GM18507 (cell line): ENCODE results near the gene ZNF699.
"Not testable (repeated sequence)": the region's sequence is repeated elsewhere in the genome, so short reads cannot be mapped to it uniquely, and the experiment has no call there.

Experiments used
- DNase-seq: peaks from one replicate; pipeline ENCODE4 v3.0.0; 2011; ENCODE audit warnings: low read depth; ENCODE audit not compliant: insufficient read length; ENCODE audit errors: extremely low spot score
- FAIRE-seq: peaks from 2 replicates; lab custom pipeline; 2011; peaks lifted over from hg19 to GRCh38; lab: Jason Lieb, UNC

ZNF699 gene

GRCh38 chr19:9309139-9309973 is at the start of gene ZNF699:
Gene ZNF699, minus strand, starts transcription at chr19:9309838. Its CDS starts 4,719 bp downstream, at chr19:9305119.
- FAIRE-seq (peak; percentile 95), DNase-seq (peak; percentile 88)

- FAIRE-seq (no peak), DNase-seq (no peak)
Observed at GRCh38 chr19:9354651-9355050, 45.0 kb upstream of the ZNF699 start.

DNA sequence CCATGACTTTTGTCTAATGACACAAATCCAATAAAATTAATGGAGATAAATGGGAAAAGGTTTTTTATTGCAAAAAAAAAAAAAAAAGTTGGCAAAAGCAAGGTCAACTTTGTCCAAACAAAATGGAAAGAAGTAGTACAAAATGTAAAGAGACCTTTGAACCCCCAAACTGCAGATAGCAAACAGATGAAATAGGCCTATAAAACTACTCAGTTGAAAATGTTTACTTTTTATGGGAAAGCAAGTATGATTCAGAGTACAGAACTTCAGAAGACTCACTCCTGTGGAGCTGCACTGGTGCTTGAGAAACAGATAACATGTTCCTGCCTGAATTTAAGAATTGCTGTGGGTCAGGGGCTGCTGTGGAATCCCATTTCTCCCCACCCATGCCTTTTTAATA is 43.4 kb upstream of the ZNF699 start:
- no peak for FAIRE-seq

DNA sequence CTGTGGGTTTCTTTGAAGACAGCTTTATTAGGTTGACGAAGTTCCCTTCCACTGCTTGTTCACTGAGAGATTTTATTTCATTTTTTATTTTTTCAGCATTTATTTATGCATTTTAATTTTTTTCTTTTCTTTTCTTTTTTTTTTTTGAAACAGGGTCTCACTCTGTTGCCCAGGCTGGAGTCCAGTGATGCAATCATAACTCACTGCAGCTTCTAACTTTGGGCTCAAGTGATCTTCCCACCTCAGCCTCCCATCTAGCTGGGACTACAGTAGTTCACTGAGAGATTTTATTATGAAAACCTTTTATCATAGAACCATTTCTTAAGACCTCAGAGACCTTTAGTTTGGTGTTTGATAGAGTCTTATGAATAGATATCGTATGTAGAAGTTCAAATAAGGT is 42.9 kb upstream of the ZNF699 start:
- DNase-seq (no peak), FAIRE-seq (no peak)

More for the DNA sequence above, 43.4 kb upstream of the ZNF699 start:
- DNase-seq = no peak

GRCh38 chr19:9348671-9349070 is 39.0 kb upstream of the ZNF699 start:
- no peak for DNase-seq
- FAIRE-seq = no peak

DNA sequence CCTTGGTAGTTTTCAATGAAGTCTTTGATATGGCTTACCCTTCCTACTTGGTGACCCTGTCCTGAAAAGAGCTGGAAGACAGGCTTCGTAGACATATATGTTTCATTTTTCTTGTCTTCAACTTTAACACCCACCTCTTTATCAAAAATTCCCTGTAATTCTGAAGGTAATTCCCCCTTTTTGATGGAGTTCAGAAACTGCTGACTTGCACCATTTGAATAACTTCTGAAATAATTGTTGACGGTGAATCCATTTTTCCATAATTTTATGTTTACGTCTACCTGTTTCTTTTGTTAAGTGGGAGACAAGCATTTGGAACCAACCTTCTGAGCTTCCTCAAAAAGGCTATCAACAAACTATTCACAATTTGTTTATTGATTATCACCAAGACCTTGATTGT is 38.6 kb upstream of the ZNF699 start:
- FAIRE-seq (no peak), DNase-seq (no peak)

GRCh38 chr19:9345005-9345404 is 35.4 kb upstream of the ZNF699 start:
- no peak for FAIRE-seq
- DNase-seq = no peak

- DNase-seq = no peak
Observed at GRCh38 chr19:9342610-9343304, 33.1 kb upstream of the ZNF699 start.

DNA sequence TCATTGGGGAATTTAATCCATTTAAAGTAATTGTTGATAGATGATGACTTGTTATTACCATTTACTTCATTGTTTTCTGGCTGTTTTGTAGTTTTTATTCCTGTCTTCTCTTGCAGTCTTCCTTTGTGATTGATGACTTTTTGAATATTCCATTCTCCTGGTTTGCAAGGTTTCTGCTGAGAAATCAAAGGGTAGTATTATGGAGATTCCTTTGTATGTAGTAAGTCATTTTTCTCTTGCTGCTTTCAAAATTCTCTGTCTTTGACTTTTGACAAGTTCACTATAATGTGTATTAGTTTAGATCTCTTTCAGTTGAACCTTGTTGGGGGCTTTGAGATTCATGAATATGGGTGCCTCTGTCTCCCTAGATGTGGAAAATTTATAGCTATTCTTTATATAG is 20.4 kb upstream of the ZNF699 start:
- no peak for FAIRE-seq
- DNase-seq = no peak

More at GRCh38 chr19:9342610-9343304, 33.1 kb upstream of the ZNF699 start:
- no peak for FAIRE-seq

- FAIRE-seq = no peak
- DNase-seq = no peak
Observed at GRCh38 chr19:9324584-9324962, 14.9 kb upstream of the ZNF699 start.

DNA sequence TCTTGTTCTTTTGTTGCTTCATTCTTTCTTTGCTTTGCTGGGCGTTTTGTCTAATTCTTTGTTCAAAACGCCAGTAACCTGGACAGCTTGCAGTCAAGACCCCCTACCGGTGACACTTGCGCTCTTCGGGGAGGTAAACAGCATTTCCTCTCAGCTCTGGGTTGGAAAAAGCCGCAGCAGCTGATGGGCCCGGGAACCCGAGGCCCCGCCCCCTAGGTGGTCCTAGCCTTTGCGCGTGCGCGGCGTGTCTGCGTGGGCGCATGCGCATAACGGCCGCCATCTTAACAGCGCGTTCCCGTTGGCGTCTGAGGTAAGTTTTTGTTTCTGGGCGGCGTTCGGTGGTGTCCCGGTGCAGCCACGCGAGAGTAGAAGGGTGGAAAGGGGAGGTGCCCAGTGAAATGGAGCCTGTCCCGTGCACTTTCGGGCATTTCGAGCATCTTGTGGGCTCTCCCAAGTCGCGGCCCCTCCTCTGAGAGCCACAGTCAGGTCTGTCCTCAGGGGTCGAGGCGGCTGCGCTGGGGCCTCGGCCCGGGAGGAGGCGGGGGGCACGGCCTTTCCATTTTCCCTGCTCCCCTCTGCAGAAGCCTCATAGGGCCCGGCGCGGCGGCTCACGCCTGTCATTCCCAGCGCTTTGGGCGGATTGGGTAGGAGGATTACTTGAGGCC is 14.4 kb upstream of the ZNF699 start, which contains the start of gene ZNF559:
ZNF559 (plus strand) TSS at position 261 of the 665 bp plus-strand sequence. CDS start 14,371 bp downstream, outside the sequence.
- peak; percentile 98 for FAIRE-seq
- peak; percentile 78 for DNase-seq

DNA sequence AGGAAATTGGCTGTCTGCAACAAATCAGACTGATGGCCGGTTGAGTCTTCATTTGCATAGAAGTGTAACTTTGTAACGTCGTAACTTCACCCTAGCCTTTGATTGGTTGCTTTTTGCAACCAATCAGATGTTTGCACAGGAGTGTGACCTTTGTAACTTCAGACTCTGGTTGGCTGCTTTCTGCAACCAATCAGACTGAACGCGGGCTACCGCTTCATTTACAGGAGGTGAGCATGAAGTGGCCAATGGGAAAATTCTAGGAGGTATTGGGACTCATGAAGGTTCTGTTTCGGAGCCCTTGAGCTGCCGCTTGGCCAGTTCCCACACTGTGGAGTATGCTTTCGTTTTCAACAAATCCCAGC is 13.9 kb upstream of the ZNF699 start:
- no peak for DNase-seq
- peak; percentile 73 for FAIRE-seq

DNA sequence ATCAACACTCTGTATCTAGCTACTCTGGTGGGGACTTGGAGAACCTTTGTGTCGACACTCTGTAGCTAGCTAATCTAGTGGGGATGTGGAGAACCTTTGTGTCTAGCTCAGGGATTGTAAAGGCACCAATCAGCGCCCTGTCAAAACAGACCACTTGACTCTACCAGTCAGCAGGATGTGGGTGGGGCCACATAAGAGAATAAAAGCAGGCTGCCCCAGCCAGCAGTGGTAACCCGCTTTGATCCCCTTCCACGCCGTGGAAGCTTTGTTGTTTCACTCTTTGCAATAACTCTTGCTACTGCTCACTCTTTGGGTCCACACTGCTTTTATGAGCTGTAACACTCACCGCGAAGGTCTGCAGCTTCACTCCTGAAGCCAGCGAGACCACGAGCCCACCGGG is 12.6 kb upstream of the ZNF699 start:
- DNase-seq, FAIRE-seq: not testable (repeated sequence)

DNA sequence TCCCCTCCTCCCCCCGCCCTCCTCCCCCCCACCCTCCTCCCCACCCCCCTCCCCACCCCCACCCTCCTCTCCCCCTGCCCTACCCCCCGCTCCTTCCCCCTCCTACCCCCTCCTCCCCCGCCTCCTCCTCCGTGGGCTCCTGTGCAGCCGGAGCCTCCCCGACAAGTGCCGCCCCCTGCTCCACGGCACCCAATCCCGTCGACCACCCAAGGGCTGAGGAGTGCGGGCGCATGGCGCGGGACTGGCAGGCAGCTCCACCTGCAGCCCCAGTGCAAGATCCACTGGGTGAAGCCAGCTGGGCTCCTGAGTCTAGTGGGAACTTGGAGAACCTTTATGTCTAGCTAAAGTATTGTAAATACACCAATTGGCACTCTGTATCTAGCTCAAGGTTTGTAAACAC is 12.1 kb upstream of the ZNF699 start:
- not testable (repeated sequence) for DNase-seq, FAIRE-seq

GRCh38 chr19:9321338-9321737 is 11.7 kb upstream of the ZNF699 start:
- DNase-seq = no peak
- FAIRE-seq = no peak

GRCh38 chr19:9313756-9314155 is 4.1 kb upstream of the ZNF699 start:
- DNase-seq = no peak
- no peak for FAIRE-seq

DNA sequence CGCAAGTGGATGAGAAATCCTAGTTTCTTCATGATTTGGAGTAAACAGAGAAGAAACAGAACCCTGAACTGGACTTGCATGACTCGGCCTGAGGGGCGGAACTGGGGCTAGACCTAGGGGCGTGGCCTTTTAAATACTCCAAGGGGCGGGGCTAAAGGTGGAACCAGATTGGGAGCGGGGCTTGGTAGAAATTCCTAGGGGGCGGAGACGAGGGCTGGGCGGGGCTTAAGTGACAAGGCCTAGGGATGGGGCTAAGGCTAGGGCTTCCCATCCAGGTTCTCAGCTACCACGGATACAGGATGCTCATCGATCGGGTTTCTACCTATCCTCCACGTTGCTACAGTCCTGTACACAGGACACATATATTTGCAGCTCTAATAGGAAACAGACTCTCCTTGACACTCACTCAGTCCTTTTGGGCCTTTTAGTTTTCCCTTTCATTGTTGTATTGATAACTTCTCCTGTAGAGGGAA is 372 bp upstream of the ZNF699 start:
- FAIRE-seq = no peak

DNA sequence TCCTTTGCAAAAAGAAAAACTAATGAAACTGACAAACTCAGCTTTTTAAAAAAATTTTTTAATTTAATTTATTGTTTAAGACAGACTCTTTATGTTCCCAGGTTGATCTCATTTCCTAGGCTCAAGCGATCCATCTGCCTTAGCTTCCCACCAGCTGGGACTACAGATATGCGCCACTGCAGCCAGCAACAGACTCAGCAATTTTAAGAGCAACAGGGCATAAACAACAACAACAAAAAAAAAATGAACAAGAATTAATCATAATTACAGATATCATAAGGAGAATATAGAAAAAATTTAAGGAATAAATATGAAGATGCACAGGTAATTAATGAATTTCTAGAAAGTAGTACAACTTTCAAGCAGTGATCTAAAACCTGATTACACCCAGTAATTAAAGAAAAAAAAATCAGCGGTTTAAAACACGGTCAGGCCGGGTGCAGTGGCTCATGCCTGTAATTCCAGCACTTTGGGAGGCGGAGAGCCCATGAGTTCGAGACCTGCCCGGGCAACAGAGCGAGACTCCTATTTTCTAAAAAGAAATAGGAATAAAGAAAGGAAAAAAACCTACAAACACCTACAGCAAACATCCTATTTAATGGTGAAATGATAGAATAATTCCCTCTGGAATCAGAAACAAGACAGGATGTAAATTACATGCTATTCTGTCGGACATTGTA is 1.4 kb downstream of the ZNF699 start:
- no peak for DNase-seq
- no peak for FAIRE-seq

More for the DNA sequence above, 372 bp upstream of the ZNF699 start:
- DNase-seq = no peak

- DNase-seq (no peak), FAIRE-seq (no peak)
Observed at GRCh38 chr19:9306443-9306842, 3.2 kb downstream of the ZNF699 start.

DNA sequence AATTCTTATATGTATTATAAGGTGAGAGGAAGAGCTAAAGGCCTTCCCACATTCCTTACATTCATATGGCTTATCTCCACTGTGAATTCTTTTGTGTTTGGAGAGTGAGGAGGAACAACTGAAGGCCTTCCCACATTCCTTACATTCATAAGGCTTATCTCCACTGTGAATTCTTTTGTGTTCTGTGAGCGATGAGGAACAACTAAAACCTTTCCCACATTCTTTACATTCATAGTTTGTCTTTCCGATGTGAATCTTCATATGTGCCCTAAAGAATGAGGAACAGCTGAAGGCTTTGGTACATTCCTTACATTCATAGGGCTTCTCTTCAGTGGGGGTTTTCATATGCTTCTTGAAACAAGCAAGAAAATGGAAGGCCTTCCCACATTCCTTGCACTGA is 13.3 kb downstream of the ZNF699 start:
- DNase-seq = no peak
- FAIRE-seq = no peak
